ENCODE results near the gene PTPRD.
A peak's percentile ranks its signal among the peaks of the same experiment; 100 is the strongest.
"Not testable (repeated sequence)": the region's sequence is repeated elsewhere in the genome, so short reads cannot be mapped to it uniquely, and the experiment has no call there.

Gene PTPRD

DNA sequence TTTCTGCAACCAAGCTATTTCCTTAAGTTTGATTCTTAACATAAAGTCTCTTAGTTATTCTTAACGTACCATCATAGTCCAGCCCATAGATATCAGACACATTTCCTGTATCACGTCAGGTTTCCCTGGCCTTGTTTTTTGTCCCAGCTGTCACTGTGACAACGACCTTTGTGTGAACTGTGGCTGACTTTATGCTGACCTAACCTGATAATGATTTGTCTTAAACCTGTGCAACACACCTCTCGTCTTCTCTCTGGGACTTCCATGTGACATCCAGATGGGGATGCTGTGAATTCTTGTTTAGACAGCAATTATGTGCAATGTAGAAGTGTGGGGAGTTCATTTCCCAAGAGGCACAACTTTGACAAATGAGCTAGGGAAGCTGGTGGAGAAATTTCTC lies 662.8 kb downstream of the PTPRD start:
- DNase-seq: no peak

DNA sequence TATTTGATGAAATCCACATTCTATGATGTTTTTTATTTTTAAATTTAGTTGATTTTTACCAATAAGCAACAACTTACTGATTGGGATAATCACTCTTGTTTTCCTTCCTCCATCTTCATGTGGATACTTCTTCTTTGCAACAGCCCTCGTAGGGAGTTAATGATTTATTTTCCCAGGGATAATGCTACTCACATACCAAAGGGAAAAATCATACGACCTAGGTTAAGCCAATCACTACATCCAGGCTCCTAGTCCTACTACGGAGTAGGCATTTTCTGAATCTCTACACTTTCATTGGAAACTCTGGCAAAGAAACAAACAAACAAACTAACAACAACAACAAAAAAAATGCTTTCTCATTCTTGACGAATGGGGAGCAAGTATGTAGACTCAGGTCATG lies 663.4 kb downstream of the PTPRD start:
- no peak for DNase-seq

DNA sequence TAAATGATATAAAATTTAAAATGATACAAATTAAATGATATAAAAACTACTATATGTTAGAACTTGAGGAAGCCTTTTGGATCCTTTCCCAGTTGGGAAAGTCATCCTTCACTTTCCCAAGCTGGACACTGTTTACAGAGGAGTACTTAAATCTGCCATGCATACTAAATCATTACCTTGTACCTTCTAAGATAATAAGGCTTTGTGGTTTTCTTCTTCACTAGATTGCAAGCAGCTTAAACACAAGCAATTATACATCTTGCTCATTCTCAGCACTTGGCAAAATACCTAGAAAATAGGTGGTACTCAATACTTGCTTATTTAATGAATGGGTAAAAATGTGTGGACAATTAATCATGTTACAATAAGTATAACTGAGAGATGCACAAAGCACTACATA lies 666.8 kb downstream of the PTPRD start:
- DNase-seq: no peak

DNA sequence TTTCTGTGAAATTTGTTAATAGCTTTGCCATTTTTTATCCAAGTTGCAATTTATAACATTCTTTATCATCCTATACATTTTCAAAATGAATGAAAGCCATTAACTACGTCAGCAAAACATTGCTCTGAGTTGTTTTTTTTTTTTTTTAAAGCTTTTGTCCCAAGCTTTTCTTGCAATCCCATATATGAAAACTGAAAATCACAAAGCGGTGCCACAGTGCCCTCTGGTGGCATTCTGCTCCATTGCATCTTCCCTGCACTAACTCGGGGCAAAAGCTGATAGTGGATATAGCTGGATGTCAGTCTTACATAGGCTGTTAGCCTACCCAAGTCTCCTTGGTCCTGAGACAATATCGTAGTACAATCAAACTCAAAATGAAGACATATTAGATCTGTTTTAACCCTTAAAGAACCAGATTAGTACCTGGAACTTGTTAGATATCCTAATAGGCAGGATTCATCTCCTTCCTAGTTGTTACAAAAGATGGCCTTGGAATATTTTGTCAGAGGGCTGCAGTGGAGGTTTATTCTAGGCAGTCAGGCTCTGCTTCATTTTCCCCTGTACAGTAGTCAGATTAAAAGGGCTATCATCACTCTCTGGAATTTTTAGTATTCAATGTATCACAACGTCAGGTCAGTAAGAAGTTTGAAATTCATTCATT lies 669.9 kb downstream of the PTPRD start:
- DNase-seq: peak; percentile 65

DNA sequence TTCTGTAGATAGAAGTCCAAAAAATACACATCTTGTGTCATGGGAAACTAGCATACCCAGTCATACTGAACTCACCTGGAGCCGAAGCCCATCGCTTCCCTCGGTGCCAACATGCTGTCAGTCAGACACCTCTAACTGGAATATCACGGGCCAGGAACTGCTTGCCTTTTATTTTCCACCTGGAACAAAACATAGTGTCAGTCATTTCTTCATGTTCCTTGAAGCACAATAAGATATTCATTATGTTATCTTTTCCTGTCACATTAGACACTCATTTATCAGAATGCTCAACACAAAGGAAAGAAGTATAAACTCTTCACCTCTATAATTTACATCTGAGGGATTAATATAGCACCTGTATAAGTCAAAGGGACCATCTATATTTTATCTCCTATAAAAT lies 674.4 kb downstream of the PTPRD start:
- no peak for DNase-seq

DNA sequence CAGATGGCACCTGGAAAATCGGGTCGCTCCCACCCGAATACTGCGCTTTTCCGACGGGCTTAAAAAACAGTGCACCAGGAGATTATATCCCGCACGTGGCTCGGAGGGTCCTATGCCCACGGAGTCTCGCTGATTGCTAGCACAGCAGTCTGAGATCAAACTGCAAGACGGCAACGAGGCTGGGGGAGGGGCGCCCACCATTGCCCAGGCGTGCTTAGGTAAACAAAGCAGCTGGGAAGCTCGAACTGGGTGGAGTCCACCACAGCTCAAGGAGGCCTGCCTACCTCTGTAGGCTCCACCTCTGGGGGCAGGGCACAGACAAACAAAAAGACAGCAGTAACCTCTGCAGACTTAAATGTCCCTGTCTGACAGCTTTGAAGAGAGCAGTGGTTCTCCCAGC lies 681.3 kb downstream of the PTPRD start:
- DNase-seq: not testable (repeated sequence)

DNA sequence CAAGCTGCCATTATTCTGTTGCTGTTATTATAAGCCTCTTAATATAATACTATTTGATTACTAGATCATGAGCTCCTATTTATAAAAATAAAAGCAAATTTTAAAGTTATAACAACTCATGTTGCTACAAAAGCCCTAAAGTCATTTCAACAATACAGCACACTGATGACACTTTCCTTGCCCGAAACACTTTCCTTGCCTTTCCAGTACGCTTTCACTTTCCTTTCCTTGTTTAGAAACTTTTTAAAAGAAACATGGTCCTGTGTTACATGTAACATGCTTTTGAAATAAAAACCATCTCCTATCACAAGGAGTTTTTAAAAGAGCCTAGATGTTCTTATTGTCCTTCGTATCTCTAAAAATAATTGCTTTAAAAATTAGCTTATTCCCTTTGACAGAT lies 688.4 kb downstream of the PTPRD start:
- no peak for DNase-seq

DNA sequence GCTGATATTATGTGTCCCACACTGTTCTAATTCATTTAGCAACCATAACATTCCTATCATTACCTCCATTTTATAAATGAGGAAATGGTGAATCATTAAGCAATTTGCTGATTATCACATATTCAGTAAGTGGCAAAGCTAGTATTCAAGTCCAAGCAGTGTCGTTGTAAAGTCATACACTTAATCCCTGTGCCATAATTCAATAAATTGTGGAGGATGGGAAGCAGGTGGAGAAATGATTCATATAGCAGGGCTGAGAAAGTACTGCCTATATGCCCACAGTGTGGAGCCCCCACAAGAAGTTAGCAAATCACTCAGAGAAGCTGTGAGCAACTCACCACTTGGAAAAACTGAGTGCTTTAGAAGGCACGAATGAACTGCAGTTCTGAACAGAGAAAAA lies 691.0 kb downstream of the PTPRD start:
- DNase-seq: no peak

DNA sequence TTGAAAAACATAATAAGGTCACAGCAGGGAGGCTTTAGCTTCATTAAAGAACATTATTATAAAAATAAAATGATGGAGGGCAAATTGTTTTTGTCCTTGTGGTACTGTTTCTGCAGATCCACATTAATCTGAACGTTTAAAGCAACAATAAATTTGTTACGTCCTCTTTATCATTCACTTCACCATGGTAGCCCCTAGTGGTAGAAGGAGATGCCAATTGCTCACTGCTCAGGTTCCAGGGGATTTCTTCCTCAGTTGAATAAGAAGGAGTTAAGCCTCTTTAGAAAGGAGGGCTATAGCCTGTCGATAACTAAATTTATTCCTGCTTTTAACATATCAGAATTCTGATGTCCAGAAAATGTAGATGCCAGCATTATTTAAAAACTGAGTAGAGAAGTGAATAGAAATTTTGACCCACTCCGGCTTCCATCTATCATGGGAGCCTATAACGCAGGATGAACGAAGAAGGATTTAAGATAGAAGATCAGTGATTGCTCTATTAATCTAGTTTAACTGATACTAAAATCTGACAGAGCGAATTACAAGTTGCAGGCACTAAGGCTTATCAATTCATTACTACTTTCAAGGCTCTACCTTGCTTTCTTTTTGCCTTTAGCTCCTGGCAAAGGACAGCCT lies 692.3 kb downstream of the PTPRD start:
- DNase-seq: no peak

DNA sequence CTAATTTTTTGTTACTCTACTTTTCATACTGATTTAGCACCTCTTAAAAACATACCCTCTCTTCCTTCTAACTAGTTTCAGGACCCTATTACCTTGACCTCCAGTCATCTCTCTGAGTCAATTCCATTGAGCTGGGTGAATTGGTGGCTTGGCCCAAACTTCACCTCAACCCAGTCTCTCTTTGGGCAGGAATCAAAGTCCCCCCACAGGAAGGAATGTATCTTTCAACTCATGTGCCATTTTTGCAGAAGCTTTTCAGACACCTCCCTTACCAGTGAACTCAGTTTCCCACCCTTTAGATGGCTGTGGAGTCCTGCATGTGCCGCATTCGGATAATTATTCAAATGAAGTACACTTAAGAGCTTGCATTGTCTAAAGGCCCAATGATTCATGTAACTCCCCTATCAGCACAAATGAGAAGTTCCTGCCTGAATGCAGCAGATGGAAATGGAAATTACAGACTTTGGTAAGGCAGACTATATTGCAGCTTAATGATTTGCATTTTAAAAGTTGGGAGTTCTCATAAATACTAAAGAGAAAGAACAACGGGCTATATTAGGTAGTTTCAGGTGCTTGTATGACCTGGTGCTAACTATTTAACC lies 693.5 kb downstream of the PTPRD start:
- no peak for DNase-seq

DNA sequence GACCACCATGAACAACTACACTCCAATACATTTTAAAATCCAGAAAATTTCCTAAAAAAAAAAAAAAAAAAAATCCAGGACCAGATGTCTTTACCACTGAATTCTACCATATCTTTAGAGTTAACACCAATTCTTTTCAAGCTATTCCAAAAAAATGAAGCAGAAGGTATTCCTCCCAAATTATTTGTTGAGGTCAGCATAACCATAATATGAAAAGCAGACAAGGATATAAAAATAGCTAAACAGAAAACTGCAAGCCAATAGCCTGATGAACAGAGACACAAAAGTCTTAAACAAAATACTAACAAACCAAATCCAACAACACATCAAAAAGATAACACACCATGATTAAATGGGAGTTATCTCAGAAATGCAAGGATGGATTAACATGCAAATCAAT lies 695.4 kb downstream of the PTPRD start:
- no peak for DNase-seq

DNA sequence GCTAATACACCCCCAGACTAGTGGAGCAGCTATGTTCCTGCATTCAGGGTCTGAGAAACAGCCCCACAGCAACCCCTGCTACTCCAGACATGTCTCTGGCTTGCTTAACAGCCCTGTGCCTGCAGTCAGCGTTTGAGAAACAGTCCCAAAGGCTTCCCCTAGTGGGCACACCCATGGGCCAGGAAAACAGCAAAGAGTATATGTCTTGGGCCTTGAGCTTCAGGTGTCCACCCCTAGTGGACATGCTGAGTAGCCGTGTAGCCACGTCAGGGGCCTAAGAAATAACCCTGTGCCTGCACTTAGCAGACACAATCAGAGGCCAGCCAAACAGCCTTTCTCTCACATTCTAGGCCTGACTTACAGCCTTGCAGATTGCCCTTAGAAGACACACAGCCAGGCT lies 698.6 kb downstream of the PTPRD start:
- no peak for DNase-seq

DNA sequence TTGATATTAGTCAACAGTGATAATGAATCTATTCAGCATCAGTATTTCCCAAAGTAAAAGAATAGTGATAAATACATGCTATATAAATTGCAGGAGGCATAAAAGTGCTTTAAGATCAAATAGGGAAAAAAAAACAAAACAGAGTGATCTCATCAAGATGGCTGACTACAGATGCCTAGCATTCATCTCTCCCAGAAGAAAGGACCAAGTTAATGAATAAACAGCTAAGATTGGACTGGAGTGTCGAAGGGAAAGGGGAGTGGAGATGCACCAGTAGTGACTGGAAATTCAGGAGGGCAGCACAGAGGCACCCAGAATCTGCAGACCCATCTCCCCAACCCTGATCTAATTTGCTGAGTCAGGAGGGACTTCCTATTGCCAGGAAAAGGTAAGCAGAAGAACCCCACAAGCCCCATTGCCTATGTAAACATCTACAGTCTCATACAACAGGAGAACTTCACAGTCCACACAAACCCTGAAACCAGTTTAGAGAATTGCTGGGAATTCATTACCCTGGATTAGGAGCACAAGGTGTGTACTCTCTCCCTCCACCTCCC lies 699.4 kb downstream of the PTPRD start:
- DNase-seq: no peak

DNA sequence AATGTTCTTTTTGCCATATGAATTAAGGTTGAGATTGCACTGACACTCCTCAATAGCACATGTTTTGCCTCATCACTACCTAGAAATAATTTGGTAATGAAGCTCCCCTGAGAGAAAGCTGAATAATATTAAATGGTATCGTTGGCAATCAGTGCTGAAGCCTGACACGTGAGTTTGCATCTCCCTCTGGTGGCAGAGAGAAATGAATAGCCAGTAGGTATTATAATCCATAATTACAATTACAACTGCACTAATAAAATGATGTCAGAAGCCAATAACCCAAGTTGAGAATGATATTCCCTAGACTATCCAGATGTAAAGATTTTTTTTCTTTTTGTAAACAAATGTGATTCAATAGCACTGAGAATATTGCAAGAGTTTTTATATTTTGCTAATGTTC lies 700.3 kb downstream of the PTPRD start:
- no peak for DNase-seq

DNA sequence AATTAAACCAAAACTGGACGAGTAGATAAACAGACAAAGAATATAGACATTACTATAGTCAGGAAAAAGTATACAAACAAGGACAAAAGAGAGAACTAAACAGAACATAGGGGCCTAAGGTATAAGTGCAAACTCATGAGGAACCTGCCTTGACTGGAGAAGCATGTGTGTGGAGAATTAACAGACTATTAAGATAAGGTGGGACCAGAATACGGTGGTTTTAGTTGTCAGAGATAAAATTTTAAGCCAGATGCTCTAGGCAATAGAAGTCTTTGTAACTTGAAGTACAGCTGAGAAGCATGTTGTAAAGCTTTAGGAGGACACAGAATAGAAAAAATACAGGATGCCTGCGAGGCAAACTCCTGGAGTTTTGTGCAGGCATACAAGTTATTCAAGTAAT lies 707.1 kb downstream of the PTPRD start:
- no peak for DNase-seq

DNA sequence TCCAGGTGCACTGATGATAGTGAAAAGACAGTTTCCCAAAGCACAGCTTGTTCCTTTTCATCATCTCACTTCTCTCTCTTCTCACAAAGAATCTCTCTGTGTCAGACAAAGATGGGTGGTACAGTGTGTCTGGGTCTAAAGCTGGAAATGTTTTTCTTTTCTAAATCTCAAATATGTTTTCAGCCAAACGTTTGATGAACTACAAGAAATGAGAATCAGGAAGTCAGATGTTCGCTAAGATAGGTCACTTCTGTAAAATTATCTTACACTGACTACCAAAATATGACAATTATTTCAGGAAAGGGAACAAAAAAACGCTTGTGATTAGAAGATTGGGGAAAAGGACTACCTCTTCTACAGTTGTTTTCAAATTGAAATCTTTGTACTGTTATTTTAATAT lies 708.8 kb downstream of the PTPRD start:
- no peak for DNase-seq

DNA sequence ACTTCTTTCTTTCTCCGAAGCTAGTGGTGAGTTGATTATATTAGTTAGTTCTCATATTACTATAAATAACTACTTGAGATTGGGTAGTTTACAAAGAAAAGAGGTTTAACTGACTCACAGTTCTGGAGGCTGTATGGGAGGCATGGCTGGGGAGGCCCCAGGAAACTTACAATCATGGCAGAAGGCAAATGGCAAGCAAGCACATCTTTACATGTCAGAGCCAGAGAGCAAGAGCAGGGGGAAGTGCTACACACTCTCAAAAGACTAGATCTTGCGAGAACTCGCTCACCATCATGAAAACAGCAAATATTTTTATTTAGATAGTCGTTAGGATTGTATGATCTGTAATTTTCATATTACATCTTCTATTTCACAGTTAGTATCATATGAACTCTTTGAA lies 711.2 kb downstream of the PTPRD start:
- no peak for DNase-seq

DNA sequence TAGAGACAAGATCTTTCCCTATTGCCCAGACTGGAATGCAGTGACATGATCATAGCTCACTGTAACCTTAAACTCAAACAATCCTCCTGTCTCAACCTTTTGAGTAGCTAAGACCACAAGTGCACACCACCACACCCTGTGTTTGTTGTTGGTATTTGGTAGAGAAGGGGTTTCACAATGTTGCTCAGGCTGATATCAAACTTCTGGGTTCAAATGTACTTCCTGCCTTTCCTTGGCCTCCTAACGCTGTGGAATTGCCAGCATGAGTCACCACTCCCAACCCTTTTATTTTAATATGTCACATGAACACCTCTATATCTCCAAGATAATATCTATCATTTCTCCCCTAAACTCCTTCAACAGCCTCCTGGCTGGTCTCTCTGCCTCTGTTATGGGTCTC lies 719.0 kb downstream of the PTPRD start:
- no peak for DNase-seq

DNA sequence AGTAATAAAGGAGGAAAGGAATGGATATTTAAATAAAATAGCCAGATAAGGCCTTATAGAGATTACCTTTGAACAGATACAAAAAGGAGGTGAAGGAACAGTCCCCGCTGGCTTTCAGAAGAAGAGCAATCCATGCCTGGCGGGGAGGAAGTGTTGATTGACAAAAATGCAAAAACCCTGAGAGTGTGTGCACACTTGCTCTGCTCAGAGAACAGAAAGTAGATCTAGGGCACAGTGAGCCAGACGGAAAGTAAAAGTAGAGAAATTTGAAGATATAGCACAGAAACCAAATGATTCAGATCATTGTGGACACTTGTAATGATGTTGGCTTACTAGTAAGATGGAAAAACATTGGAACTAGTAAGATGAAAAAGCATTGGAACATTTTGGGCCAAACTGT lies 720.6 kb downstream of the PTPRD start:
- DNase-seq: no peak

DNA sequence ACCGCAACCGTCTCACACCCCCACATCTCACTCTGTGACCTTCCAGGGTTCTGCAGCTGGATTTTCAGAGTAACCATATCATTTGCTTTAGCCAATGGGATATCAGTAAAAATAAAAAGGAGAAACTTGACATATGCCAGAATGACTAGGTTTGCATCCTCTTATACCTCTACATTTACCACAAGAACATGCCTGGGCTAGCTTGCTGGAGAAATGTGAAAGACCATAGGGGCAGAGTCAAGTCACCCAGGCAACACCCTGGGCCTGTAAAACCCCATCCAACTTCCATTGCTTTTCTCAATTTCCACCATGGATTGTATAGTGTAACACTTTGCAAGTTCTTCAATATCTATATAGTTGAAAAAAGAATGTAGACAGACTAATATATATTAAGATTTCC lies 731.1 kb downstream of the PTPRD start:
- no peak for DNase-seq

DNA sequence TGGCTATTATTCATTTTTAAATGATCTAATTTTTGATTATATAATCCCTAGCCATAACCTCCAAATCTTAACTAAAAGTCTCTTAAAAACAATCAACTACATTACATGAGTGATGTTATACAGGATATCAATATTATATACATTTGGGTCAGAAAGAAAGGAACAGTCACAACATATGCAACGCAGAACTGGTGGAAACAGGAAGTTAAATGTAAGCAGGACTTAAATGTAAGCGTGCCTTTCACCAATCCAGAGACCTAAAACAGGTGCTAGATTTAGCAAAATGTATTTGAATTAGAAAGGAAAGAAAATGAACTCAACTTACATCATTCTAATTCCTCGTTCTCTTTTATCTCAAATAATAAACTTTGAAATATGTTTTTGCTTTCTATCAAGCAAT lies 738.5 kb downstream of the PTPRD start:
- no peak for DNase-seq

DNA sequence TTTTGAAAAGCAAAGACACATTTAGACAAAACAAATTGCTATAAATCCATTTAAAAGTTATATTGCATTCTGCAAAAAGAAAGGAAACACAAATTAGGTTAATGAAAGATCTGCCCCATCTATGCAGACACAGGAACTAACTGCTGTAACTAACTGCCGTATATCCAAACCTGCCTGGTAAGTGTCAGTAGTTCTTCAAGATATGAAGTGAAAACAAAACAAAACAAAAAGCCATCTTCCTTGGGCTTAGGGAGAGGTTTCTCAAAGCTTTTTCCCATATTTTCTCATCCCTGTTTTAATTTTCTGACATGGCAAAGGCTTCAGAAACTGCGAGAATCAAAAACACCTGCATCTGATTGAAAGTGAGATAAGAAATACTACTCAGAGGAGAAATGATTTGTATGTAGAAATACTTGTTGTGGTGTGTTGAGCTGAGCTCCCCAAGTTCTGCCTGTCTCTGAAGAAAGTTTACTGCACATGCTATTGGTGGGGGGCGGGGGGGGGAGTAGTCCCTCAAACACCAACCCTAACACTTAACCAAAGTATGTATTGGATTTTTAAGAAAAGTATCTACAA lies 750.5 kb downstream of the PTPRD start:
- DNase-seq: no peak

DNA sequence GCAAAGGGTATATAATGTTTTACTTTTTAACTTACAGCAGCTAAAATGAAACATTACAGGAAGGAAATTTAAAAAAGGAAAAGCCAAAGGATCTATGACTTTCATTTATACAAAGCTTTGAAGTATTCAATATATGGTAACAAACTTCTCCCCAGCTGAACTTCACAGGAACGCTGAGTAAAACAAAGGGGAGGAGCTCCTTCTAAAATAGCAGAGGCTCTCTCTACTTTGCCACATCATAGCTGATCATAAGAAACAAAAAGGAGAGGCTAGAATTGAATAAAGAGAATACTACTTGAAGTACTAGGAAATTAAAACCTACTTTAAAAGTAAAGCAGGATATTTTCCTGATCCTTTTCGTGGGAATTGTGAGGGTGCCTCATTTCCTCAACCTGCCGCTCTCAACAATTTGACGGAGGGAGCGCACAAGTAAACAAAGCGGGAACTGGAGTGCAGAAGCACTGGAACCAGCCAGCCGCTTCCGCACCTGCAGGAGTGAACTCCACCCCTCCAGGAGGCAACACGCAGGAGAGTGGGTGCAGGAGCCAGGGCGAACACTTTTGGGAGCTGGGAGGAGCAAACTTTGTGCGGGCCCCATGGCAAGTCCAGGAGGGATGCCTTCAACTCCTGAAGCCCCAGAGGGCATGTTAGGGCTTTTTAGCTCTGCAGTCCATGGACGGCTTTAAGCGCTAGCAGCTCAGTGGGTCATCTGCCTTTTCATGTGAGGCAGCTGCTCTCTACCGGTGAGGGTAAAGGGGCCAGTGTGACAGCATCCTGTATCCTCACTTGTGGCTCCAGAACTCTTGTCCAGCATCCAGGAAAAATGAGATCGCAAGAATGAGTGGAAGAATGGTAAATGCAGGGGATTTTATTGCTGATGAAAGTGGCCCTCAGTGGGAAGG lies 757.4 kb downstream of the PTPRD start:
- peak; percentile 41 for DNase-seq
